ENCODE measurements around the gene HOXB5.

HOXB5 gene

DNA sequence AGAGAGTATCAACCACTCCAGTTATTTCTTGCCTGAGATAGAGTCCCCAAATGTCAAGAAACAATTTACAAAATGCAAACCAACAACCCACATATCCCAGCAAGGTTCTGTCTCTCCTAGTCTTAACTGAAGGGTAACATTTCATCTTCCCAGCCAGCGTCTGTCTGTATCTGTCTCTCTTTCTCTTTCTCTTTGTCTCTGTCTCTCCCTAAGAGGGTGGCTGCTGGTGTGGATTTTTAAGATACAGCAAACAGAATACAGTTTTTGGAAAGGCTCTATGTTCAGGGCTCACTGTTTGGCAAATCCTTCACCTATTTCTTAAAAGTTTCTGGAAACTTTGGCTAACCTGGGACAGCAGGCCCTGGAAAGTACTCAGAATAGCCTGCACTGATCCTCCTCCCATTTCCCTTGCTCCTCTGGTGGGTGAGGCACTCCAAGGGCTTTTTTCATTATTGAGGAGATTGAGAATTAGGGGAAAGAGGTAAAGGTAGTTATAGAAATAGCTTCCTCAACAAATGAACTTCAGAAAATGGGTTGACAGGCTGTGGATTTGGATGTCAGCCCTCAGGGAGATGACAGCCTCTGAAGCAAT is 21.7 kb downstream of the HOXB5 start:
- no peak for DNase-seq

- no peak for DNase-seq
Measured at GRCh38 chr17:48571024-48571818, 22.4 kb downstream of the HOXB5 start.

DNA sequence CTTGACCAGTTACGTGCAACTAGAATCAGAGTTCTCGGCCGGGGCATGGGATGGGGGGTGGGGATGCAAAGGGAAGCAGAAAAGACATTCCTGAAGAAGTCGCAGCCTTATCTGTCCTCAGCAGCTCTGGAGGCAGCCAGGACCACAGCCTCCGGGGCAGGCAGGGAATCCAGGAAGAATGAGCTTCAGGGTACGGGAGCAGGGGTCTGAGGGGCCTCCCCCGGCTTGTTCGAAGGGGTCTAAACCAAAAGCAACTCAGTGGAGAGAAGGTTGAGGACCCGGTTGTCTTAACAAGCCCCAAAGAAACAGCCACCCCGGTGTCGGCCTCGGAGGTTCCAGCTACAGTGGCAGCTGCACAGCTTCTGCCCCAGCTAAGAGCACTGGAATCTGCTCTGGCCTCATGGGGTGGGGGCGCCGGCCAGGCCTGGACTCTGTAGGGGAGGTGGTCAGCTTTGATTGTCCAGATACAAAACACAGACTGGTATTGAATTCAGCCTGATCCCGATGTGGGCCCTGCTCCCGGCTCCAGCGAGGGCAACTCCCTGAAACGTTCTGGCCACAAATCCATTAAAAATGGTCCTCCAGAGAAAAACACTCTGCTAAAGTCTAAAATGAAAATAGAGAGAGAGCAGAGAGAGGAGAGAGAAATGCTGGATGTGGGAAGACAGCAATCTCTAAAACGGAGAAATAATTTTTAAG is 23.1 kb downstream of the HOXB5 start:
- DNase-seq: no peak

DNA sequence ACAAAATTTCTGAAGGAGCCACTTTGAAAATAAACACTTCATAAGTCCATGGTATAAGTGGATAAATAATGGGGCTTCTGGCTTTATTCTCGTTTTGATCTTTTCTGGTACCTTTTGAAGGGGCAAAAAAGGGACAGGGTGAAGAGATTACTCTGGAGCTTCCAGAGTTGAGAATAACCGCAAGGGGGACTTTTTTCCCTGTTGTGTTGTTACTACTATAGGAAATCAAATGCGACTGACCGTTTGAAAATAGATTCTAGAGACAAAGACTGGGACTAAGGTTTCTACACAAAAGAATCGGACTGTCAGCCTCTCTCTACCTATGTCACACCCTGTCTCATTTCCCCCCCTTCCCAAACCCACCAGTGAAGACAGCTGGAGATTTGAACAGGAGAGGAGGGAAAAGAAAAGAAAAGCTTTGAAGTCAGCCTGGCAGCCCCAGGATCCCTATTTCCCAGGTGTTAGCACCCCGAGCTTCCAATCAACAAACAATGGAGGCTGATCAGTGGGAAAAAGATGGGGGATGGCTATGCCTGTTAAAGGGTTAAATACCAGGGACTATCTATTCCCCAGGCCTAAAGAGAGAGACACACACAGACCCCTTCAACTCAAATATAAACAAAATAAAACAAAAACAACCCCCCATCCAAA is 23.8 kb downstream of the HOXB5 start:
- DNase-seq: no peak

DNA sequence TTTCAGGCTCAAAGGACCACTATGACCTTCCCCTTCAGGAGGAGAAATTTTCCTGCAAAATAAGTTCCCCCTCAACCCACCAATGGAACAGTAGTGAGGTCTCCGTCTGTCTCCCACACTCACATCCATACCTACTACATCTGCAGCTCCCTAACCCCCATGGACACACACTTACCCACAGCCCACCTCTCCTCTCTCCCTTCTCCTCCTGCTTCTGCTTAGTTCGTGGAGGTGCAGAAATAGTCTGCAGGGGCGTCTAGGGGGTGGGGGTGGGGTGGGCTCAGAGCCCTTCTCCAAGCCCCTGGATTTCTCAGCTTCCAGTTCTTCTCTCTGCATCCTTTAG is 24.4 kb downstream of the HOXB5 start:
- DNase-seq: no peak

- DNase-seq: no peak
Measured at GRCh38 chr17:48568499-48569239, 24.9 kb downstream of the HOXB5 start.

DNA sequence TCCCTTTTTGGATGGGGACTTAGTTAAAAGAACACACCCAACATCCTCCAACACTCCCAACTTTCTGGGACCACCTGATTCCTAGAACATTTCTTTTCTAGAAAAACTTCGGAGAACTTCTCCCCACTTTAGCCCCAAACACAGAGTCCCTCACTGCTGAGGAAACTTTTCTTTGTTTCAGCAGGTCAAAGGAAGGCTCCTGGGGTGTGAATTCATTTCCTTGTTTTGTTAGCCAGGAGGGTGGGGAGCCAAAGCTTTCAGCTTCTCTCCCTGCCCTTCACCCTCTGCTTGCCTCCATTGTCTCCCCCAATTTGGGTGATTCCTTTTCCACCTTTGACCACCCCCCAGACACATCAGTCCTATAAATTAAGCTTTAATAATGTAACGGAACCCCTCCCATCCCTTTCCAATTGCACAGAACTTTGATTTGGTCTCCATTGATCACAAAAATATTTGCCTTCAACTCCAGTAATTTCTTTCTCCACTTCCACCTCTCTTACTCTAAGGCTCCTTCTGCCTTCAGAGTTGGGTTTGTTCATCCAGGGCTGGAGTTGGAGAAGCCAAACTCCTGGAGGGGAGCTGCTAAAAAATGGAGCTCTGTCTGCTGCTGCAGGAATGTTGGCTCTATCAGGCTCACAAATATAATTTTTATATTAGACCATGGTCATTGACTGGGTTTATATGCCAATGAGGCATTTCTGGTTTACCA is 25.8 kb downstream of the HOXB5 start:
- no peak for DNase-seq

GRCh38 chr17:48567209-48567608 is 26.4 kb downstream of the HOXB5 start:
- DNase-seq: no peak

DNA sequence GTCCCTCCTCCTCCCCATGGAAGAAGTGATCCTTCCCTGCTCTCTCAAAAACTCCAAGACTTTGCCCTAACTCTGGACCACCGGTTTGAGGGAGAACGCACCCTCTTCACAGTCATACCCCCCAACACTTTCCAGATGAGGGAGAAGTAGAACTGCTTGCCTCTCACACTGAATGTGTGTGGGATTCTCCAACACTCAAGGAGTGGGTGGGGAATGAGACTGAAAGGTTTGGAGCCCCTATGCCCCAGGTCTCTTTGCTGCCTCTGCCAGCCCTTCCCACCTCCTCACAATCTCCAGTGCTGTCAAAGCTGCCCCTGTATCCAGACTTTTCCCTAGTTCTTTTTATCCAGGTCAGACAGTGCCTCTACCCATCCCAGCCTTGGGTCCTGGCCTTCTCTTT is 26.9 kb downstream of the HOXB5 start:
- no peak for DNase-seq

- DNase-seq: no peak
Measured at GRCh38 chr17:48565925-48566710, 27.5 kb downstream of the HOXB5 start.

- DNase-seq: no peak
Measured at GRCh38 chr17:48565022-48565554, 28.5 kb downstream of the HOXB5 start.

DNA sequence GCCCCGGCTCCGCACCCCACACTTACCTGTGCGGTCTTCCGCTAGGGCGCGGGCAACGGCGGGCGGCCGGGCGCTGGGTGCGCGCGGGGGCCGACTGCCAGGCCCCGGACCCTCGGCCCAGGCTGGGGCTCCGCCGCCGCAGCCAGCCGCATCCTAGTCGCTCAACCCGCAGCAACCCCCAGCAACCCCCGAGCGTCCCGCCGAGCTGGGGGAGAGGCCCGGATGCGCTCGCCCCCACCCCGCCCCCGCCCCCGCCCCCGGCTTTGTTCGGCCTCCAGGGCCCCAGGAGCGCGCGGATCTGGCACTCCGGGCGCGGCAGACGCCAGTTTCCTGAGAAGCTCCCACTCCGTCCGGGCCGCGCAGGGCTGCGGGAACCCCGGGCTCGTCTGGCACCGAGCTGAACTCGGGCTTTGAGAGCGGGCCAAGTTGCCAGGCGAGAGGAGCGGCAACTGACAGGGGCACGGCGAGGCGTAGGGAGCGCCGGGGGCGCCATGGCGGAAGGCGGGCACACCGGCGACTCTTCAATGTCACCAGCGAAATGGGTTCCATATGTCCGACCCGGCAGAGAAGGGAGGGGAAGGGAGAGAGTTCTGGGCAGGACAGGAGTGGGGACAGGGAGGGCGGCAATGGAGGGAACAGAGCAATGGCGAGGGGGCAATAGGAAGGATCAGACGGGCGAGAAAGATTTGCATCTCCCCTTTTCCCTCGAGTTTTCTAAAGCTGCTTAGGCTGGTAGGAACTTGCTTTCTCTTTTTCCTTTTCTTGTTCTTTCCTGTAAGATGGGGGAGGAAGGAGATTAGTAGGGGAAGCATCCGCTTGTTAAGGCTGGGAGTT is 29.2 kb downstream of the HOXB5 start:
- no peak for DNase-seq

DNA sequence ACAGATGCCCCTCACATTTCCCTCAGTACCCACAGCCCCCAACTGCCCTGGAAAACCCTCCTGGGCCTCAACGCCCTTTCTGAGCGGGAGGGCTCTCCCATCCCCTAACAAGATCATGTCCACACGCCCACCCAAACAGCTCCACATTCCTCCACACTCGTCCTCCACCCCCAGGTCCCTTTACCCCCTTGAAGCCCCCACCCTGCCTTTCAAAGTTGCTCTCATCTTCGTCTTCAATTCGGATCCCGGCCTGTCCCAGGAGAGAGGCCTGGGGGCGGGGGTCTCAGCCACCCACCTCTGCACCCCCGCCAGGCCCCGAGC is 29.8 kb downstream of the HOXB5 start:
- no peak for DNase-seq

DNA sequence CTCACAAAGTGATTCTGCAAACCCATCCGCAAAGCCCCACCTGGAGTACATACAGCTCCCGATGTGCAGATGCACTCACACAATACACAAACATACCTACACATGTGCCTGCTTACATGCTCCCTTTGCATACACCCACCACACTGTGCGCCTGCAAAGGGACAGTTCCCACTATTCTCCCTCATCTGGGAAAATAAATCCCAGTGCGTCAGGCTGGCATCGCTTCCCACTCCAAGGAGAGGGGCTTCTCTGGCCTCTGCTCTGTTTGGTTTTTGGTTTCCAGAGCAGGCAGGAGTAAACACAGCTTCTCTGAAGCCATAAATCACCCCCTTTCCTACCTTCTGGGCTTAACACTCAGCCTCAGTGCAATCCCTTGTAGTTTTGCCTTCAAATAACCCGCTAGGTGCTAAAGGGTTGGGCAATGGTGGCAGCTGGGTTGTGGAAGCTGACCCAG is 30.2 kb downstream of the HOXB5 start:
- DNase-seq: no peak

- no peak for DNase-seq
Measured at GRCh38 chr17:48562934-48563333, 30.6 kb downstream of the HOXB5 start.

DNA sequence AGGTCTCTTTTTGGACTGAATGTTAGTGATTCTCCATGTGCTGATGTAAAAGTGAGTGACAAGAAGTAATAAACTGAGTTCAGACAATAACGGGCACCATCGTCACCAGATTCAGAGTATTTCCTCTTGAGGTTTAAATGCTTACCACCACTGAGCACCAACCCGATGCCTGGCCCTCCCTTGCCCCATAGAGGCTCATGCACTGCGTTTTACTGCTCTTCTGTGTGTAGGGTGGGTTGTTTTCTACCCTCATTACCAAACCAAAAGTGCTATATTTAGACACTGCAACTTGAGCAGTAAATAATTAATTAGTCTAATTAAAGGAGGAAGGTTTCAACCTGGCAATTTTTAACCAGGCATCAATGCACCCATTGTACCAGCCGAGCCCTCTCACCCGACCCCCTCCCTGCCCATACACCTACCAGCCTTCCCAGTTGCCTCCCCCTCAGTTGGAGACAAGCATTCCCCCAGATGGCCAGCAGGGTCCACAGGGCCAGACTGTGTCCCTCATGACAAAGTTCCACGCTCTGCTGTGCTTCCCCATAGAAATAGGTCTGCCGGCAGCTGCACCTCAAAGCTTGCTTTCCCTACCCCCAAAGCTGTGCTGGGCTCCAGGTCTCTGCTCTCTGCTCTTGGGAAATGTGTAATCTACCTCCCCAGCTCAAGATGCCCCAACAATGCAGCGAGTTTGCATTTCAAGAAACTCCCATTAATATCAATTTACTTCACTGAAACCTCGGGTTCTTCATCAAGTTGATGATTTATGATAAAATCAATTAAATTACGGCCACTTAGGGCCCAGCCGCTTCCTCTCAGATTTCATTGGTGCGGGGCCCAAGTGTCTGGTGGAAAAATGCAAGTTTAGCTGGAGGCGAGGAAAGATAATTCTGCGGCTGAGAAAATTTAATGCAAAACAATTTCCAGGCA is 31.4 kb downstream of the HOXB5 start:
- no peak for DNase-seq

GRCh38 chr17:48559840-48560817 is 33.5 kb downstream of the HOXB5 start:
- DNase-seq: no peak
